ENCODE measurements around the gene NEXMIF. TPM values are rescaled to one million over a fixed set of nuclear protein-coding genes. Genes with fewer than 3 reads are reported as not detected.

Gene NEXMIF
- under 0.01 and 0.03 TPM in 2 replicates for total RNA-seq

GRCh38 chrX:74925225-74926088, at the start of gene NEXMIF:
TSS of gene NEXMIF (minus strand) at chrX:74925452.

Other genes starting within 250 kb of the NEXMIF start
- 17.1 and 23.4 TPM in 2 replicates for gene ABCB7, start 230.8 kb upstream of the NEXMIF start, total RNA-seq

Measured in smooth muscle cell of the pulmonary artery (primary cell).